ENCODE data around the gene MYO1D.

GRCh38 chr17:32463304-32463703, 413.6 kb downstream of the MYO1D start:
- no peak for TF ChIP-seq EGR1 (IDR thresholded peaks at IDR 0.05)
- TF ChIP-seq YY1 (IDR thresholded peaks at IDR 0.05; ENCODE audit: low read depth) = no peak
- no peak for TF ChIP-seq RAD21 (IDR thresholded peaks at IDR 0.05; ENCODE audit: low read depth)
- no peak for TF ChIP-seq TEAD4 (IDR thresholded peaks at IDR 0.05)
- TF ChIP-seq ZBTB7A (IDR thresholded peaks at IDR 0.05; ENCODE audit: low read depth) = no peak
- TF ChIP-seq TAF1 (IDR thresholded peaks at IDR 0.05; ENCODE audit: low read depth) = no peak
- no peak for TF ChIP-seq CREB1 (IDR thresholded peaks at IDR 0.05; ENCODE audit: low read depth)

Measured in Ishikawa (cell line).